ENCODE measurements around the gene NELFCD. TPM values are rescaled to one million over a fixed set of nuclear protein-coding genes. Genes with fewer than 3 reads are reported as not detected.

NELFCD gene
- total and polyA plus RNA-seq, 9 of the 15 experiments (the other 6 are each of a cell fraction or from before 2014, with no cell fraction given) = 11.7 to 163 (median 96.5) TPM

GRCh38 chr20:59006864-59007664 is 26.0 kb downstream of the NELFCD start, which contains the start of gene CTSZ (continued):
- no peak for TF ChIP-seq STAT6 (CRISPR knock-in tag; IDR thresholded peaks at IDR 0.05)
- TF ChIP-seq GTF2B (IDR thresholded peaks at IDR 0.05; ENCODE audit: extremely low read depth, insufficient read length) = no peak
- TF ChIP-seq, protein P1, sequence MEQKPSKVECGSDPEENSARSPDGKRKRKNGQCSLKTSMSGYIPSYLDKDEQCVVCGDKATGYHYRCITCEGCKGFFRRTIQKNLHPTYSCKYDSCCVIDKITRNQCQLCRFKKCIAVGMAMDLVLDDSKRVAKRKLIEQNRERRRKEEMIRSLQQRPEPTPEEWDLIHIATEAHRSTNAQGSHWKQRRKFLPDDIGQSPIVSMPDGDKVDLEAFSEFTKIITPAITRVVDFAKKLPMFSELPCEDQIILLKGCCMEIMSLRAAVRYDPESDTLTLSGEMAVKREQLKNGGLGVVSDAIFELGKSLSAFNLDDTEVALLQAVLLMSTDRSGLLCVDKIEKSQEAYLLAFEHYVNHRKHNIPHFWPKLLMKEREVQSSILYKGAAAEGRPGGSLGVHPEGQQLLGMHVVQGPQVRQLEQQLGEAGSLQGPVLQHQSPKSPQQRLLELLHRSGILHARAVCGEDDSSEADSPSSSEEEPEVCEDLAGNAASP (IDR thresholded peaks at IDR 0.05) = no peak
- no peak for TF ChIP-seq ZFP1 (CRISPR knock-in tag; IDR thresholded peaks at IDR 0.05)
- TF ChIP-seq, protein P2, sequence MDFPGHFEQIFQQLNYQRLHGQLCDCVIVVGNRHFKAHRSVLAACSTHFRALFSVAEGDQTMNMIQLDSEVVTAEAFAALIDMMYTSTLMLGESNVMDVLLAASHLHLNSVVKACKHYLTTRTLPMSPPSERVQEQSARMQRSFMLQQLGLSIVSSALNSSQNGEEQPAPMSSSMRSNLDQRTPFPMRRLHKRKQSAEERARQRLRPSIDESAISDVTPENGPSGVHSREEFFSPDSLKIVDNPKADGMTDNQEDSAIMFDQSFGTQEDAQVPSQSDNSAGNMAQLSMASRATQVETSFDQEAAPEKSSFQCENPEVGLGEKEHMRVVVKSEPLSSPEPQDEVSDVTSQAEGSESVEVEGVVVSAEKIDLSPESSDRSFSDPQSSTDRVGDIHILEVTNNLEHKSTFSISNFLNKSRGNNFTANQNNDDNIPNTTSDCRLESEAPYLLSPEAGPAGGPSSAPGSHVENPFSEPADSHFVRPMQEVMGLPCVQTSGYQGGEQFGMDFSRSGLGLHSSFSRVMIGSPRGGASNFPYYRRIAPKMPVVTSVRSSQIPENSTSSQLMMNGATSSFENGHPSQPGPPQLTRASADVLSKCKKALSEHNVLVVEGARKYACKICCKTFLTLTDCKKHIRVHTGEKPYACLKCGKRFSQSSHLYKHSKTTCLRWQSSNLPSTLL (IDR thresholded peaks at IDR 0.05) = no peak
- no peak for TF ChIP-seq XRCC5 (IDR thresholded peaks at IDR 0.05; ENCODE audit: low read depth, low read length)
- TF ChIP-seq ZNF766 (CRISPR knock-in tag; conservative IDR thresholded peaks at IDR 0.05) = no peak
- peak; percentile 42 for TF ChIP-seq CCNT2 (IDR thresholded peaks at IDR 0.05; ENCODE audit: borderline replicate concordance, extremely low read depth, insufficient read length, low read depth, low read length)
- TF ChIP-seq, protein P3, sequence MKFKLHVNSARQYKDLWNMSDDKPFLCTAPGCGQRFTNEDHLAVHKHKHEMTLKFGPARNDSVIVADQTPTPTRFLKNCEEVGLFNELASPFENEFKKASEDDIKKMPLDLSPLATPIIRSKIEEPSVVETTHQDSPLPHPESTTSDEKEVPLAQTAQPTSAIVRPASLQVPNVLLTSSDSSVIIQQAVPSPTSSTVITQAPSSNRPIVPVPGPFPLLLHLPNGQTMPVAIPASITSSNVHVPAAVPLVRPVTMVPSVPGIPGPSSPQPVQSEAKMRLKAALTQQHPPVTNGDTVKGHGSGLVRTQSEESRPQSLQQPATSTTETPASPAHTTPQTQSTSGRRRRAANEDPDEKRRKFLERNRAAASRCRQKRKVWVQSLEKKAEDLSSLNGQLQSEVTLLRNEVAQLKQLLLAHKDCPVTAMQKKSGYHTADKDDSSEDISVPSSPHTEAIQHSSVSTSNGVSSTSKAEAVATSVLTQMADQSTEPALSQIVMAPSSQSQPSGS (CRISPR knock-in tag; IDR thresholded peaks at IDR 0.05) = no peak
- peak; percentile 47 for TF ChIP-seq PCBP1 (IDR thresholded peaks at IDR 0.05; ENCODE audit: low read depth, low read length, poor library complexity, severe bottlenecking)
- TF ChIP-seq, protein P4, sequence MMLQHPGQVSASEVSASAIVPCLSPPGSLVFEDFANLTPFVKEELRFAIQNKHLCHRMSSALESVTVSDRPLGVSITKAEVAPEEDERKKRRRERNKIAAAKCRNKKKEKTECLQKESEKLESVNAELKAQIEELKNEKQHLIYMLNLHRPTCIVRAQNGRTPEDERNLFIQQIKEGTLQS (IDR thresholded peaks at IDR 0.05) = no peak
- TF ChIP-seq, protein P4 (CRISPR knock-in tag; conservative IDR thresholded peaks at IDR 0.05) = no peak
- TF ChIP-seq RBM34 (IDR thresholded peaks at IDR 0.05; ENCODE audit: borderline replicate concordance, insufficient read depth, low read length) = no peak
- no peak for TF ChIP-seq BCOR (IDR thresholded peaks at IDR 0.05)
- TF ChIP-seq ZNF3 (CRISPR knock-in tag; IDR thresholded peaks at IDR 0.05) = no peak
- TF ChIP-seq EP400 (IDR thresholded peaks at IDR 0.05) = no peak
- no peak for TF ChIP-seq BCL6 (CRISPR knock-in tag; IDR thresholded peaks at IDR 0.05)
- no peak for TF ChIP-seq EP300 (IDR thresholded peaks at IDR 0.05; ENCODE audit: low read length)
